GM23248 (cell line): Measurements from ENCODE around the gene HAS3.
"Not testable (repeated sequence)": the region's sequence is repeated elsewhere in the genome, so short reads cannot be mapped to it uniquely, and the experiment has no call there.

Experiments
- EZH2 ChIP-seq: fragments of 200-600 bp; sonication (generic); IDR thresholded peaks from 2 replicates; pipeline ENCODE4 v1.6.1; 2018; ENCODE audit warnings: antibody characterized with exemption, mild to moderate bottlenecking; ENCODE audit not compliant: insufficient read depth, poor library complexity, severe bottlenecking
- EZH2phosphoT487 ChIP-seq: fragments of 200-600 bp; sonication (generic); IDR thresholded peaks from 2 replicates; pipeline ENCODE4 v1.6.1; 2018; ENCODE audit warnings: antibody characterized with exemption, moderate library complexity, mild to moderate bottlenecking, low read depth; ENCODE audit not compliant: insufficient read depth

DNA sequence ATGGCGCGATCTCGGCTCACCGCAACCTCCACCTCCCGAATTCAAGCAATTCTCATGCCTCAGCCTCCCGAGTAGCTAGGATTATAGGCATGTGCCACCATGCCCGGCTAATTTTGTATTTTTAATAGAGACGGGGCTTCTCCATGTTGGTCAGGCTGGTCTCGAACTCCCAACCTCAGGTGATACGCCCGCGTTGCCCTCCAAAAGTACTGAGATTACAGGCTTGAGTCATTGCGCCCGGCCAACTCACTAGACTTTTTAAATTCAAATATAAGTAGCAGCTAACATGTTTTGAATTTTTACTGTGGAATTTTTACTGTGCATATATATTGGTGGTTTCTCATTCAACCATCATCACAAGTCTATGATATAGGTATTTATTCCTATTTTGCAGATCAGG, 19.5 kb downstream of the HAS3 start:
- not testable (repeated sequence) for TF ChIP-seq EZH2, EZH2phosphoT487
